CD14-positive monocyte (primary cell): ENCODE measurements around the gene EPHA2. TPM values are rescaled to one million over a fixed set of nuclear protein-coding genes. Genes with fewer than 3 reads are reported as not detected.

ENCODE experiments used
- DNase-seq, 3 donors: peaks; one replicate each; pipeline ENCODE4 v3.0.0-alpha.2; 2011 to 2022
- H2AFZ ChIP-seq: 2 replicates; pipeline ENCODE4 v1.6.0; 2012; ENCODE audit warnings: mild to moderate bottlenecking, low read depth, low read length, inconsistent platforms; ENCODE audit not compliant: insufficient read depth, poor library complexity, severe bottlenecking
- H3K27ac ChIP-seq, 2 donors: 1 replicate in 1 of 2; 2 replicates in 1 of 2; pipeline ENCODE4 v1.5.1; 2012 to 2013; ENCODE audit warnings: low read length in 2 of 2, control low read depth in 1 of 2, inconsistent platforms in 1 of 2, low read depth in 1 of 2, mild to moderate bottlenecking in 1 of 2
- H3K27me3 ChIP-seq, 2 donors: one replicate each; pipeline versions ENCODE4 v1.6.0 to v1.6.1; 2011 to 2013; ENCODE audit warnings: low read length in 2 of 2; ENCODE audit not compliant: control insufficient read depth in 2 of 2, insufficient read depth in 2 of 2
- H3K36me3 ChIP-seq, 2 donors: replicated peaks in 1 of 2; 1 replicate in 1 of 2; 2 replicates in 1 of 2; pipeline versions ENCODE4 v1.5.1 to v1.6.1; 2012 to 2013; ENCODE audit warnings: low read length in 2 of 2, control low read depth in 1 of 2, inconsistent platforms in 1 of 2, mild to moderate bottlenecking in 1 of 2; ENCODE audit not compliant: insufficient read depth in 2 of 2, control insufficient read depth in 1 of 2
- H3K4me1 ChIP-seq, 2 donors: 1 replicate in 1 of 2; 2 replicates in 1 of 2; pipeline versions ENCODE4 v1.5.1 to v1.6.1; 2012 to 2013; ENCODE audit warnings: low read length in 2 of 2, control low read depth in 1 of 2, inconsistent platforms in 1 of 2, mild to moderate bottlenecking in 1 of 2, moderate library complexity in 1 of 2; ENCODE audit not compliant: insufficient read depth in 2 of 2, control insufficient read depth in 1 of 2
- H3K4me2 ChIP-seq: replicated peaks from 2 replicates; pipeline ENCODE3; 2012; ENCODE audit warnings: low read length, moderate library complexity, mild to moderate bottlenecking; ENCODE audit not compliant: poor library complexity, severe bottlenecking; ENCODE audit errors: extremely low read depth
- H3K4me3 ChIP-seq, 3 experiments: fragments of 200-600 bp in 1 of 3; sonication (generic) in 1 of 3; replicated peaks in 1 of 3; 1 replicate in 2 of 3; 2 replicates in 1 of 3; pipeline ENCODE4 v1.5.1; 2011 to 2013; ENCODE audit warnings: low read length in 3 of 3, mild to moderate bottlenecking in 3 of 3, control low read depth in 2 of 3, low read depth in 2 of 3, inconsistent platforms in 1 of 3, moderate library complexity in 1 of 3
- H3K79me2 ChIP-seq: 2 replicates; pipeline ENCODE4 v1.6.0; 2012; ENCODE audit warnings: mild to moderate bottlenecking, control low read depth, inconsistent platforms, low read length, moderate library complexity; ENCODE audit not compliant: insufficient read depth
- H3K9ac ChIP-seq: 2 replicates; pipeline ENCODE4 v1.6.0; 2017; ENCODE audit warnings: low read length, mild to moderate bottlenecking; ENCODE audit not compliant: insufficient read depth, poor library complexity, severe bottlenecking
- H3K9me3 ChIP-seq, 2 donors: replicated peaks in 1 of 2; 1 replicate in 1 of 2; 2 replicates in 1 of 2; pipeline versions ENCODE4 v1.5.1 to v1.6.1; 2012 to 2013; ENCODE audit warnings: low read length in 2 of 2, control low read depth in 1 of 2; ENCODE audit not compliant: control insufficient read depth in 1 of 2, insufficient read depth in 1 of 2
- H4K20me1 ChIP-seq: 2 replicates; pipeline ENCODE4 v1.6.0; 2012; ENCODE audit warnings: mild to moderate bottlenecking, low read length, control low read depth, moderate library complexity; ENCODE audit not compliant: insufficient read depth
- H3K27ac Mint-ChIP-seq, 7 donors: one replicate each; pipeline ENCODE4 v1.8.0; 2020; ENCODE audit warnings: mild to moderate bottlenecking in 7 of 7, mixed read lengths in 7 of 7, moderate library complexity in 6 of 7, inconsistent platforms in 2 of 7
- H3K27me3 Mint-ChIP-seq, 3 donors: one replicate each; pipeline ENCODE4 v1.8.0; 2021 to 2022; ENCODE audit warnings: low read depth in 3 of 3, mild to moderate bottlenecking in 3 of 3, mixed read lengths in 3 of 3, moderate library complexity in 3 of 3, inconsistent platforms in 1 of 3
- H3K36me3 Mint-ChIP-seq, 2 donors: one replicate each; pipeline ENCODE4 v1.8.0; 2020; ENCODE audit warnings: mixed read lengths in 2 of 2, inconsistent platforms in 1 of 2, mild to moderate bottlenecking in 1 of 2
- H3K4me1 Mint-ChIP-seq: one replicate; pipeline ENCODE4 v1.8.0; 2020; ENCODE audit warnings: mild to moderate bottlenecking, mixed read lengths
- H3K4me3 Mint-ChIP-seq, 2 donors: one replicate each; pipeline ENCODE4 v1.8.0; 2020; ENCODE audit warnings: mild to moderate bottlenecking in 2 of 2, mixed read lengths in 2 of 2, moderate library complexity in 1 of 2
- H3K9me3 Mint-ChIP-seq, 7 donors: one replicate each; pipeline ENCODE4 v1.8.0; 2020 to 2022; ENCODE audit warnings: mixed read lengths in 7 of 7, mild to moderate bottlenecking in 6 of 7, moderate library complexity in 6 of 7, inconsistent platforms in 2 of 7
- WGBS: methylation state at CpG from one replicate; pipeline ENCODE4 v1.1.5; 2013; ENCODE audit warnings: missing lambda C conversion rate; ENCODE audit not compliant: insufficient coverage; 5-methylcytosine and 5-hydroxymethylcytosine counted together
- intact Hi-C, 2 donors: fragments of 100-400 bp; cut with micrococcal nuclease; formaldehyde crosslinking; loops; one replicate each; pipeline versions ENCODE4 v1.15.0 to v1.15.1; 2023
- polyA plus RNA-seq, 3 donors: library from polyadenylated mRNA; depleted of rRNA in 1 of 3; unstranded in 2 of 3; stranded (reverse) in 1 of 3; fragments of 300-500 nt in 2 of 3; fragments of >200 nt in 1 of 3; fragmentation: Illumina TruSeq in 2 of 3; gene quantifications; 1 replicate in 2 of 3; 2 replicates in 1 of 3; pipeline ENCODE4 v1.2.3, GENCODE V29; 2012 to 2021
- TF ChIP-seq, protein P1 (sequence below): fragments of 200-600 bp; IDR thresholded peaks from one replicate; pipeline ENCODE4 v1.8.0; 2022; ENCODE audit warnings: antibody characterized with exemption, mild to moderate bottlenecking

The EPHA2 gene
- polyA plus RNA-seq, 3 donors: 0.03 TPM; not detected in 2

DNA sequence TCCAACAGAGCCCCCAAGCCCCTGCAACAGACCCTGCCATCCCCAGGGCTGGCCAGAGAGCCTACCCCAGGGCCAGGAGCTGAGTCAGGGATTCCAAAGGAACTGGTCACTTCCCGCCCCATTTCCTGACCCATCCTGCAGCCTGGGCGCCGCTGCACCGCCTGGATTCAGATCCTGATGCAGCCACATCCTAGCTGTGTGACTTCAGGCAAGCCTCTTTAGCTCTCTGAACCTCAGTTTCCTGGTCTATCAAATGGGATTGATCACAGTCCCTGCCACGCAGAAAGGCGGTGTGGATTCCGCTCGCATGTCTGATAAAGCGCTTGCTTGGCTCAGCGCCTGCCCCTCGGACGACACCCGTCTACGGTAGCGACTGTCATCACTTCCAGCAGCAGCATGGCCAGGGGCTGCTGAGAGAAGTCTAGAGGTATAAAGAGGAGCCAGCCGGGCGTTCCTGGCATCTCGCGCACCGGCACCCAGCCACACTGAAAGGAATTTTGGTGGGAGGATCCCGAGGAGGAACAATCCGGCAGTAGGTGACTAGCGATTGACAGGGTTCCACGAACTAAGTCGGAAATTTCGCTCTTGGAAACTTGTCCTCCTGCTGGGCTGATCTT is 10.1 kb downstream of the EPHA2 start:
- Histone ChIP-seq H4K20me1 (no peaks in the 10 kb centered on the region), H3K4me1 (no peaks in the 10 kb centered on the region), H2AFZ (no peak overlapping the region), H3K27ac (no peak overlapping the region), H3K79me2 (no peaks in the 10 kb centered on the region), H3K4me2 (no peak overlapping the region), H3K4me3 (no peak overlapping the region), H3K9ac (no peak overlapping the region), H3K27me3 (no peaks in the 10 kb centered on the region), H3K36me3 (no peaks in the 10 kb centered on the region), H3K9me3 (no peaks in the 10 kb centered on the region)
- H3K4me3 Mint-ChIP-seq: no peak overlapping the region
- WGBS: 89% methylated on average over 26 of the region's 26 CpGs
- intact Hi-C loops: no loop called here
- H3K4me1 Mint-ChIP-seq: no peaks in the 10 kb centered on the region
- no peaks in the 10 kb centered on the region for H3K36me3 Mint-ChIP-seq
- H3K9me3 Mint-ChIP-seq: peaks cover 0 to 2% (median 0%) of the 10 kb centered on the region in 7 donors
- no peak for DNase-seq
- TF ChIP-seq, protein P1, sequence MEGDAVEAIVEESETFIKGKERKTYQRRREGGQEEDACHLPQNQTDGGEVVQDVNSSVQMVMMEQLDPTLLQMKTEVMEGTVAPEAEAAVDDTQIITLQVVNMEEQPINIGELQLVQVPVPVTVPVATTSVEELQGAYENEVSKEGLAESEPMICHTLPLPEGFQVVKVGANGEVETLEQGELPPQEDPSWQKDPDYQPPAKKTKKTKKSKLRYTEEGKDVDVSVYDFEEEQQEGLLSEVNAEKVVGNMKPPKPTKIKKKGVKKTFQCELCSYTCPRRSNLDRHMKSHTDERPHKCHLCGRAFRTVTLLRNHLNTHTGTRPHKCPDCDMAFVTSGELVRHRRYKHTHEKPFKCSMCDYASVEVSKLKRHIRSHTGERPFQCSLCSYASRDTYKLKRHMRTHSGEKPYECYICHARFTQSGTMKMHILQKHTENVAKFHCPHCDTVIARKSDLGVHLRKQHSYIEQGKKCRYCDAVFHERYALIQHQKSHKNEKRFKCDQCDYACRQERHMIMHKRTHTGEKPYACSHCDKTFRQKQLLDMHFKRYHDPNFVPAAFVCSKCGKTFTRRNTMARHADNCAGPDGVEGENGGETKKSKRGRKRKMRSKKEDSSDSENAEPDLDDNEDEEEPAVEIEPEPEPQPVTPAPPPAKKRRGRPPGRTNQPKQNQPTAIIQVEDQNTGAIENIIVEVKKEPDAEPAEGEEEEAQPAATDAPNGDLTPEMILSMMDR: no peak
- peaks cover 10 to 28% (median 18%) of the 10 kb centered on the region in 3 donors for H3K27me3 Mint-ChIP-seq
- no peak overlapping the region for H3K27ac Mint-ChIP-seq

DNA sequence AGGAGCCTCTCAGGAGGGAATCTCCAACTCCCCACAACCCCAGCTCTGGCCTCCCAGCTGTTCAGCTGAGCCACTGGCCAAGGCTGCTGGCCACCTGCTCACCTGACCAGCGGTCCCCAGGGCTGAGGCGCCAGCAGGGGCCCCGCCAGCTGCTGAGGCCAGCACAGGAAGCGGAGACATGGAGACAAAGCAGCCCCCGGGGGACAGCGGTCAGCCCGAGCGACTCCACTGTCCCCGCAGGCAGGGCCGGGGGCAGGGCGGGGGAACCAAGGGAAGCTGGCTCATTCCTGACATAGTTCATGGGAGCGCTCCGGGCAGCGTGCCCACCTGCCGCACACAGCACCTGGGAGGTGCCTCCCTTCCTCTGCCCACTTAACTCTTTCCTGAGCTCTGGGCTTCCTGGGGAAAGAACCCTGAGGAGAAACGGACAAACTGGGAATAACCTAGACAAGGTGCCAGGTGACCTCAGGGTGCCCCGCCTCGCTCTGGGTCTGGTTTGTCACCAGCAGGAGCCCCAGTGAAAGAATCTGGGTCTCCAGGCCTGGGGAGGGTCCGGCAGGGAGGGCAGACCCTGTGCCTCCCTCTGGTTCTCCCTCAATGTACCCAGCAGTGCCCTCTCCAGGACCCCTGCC is 10.7 kb downstream of the EPHA2 start:
- no peak for DNase-seq
- Histone ChIP-seq H3K4me2 (no peak overlapping the region), H3K4me1 (no peaks in the 10 kb centered on the region), H3K9me3 (no peaks in the 10 kb centered on the region), H2AFZ (no peak overlapping the region), H4K20me1 (no peaks in the 10 kb centered on the region), H3K27ac (no peak overlapping the region), H3K27me3 (no peaks in the 10 kb centered on the region), H3K79me2 (no peaks in the 10 kb centered on the region), H3K36me3 (no peaks in the 10 kb centered on the region), H3K4me3 (no peak overlapping the region), H3K9ac (no peak overlapping the region)
- no peak overlapping the region for H3K27ac Mint-ChIP-seq
- H3K9me3 Mint-ChIP-seq: peaks cover 0 to 2% (median 0%) of the 10 kb centered on the region in 7 donors
- H3K4me3 Mint-ChIP-seq: no peak overlapping the region
- peaks cover 10 to 25% (median 18%) of the 10 kb centered on the region in 3 donors for H3K27me3 Mint-ChIP-seq
- TF ChIP-seq, protein P1: no peak
- intact Hi-C loops: no loop called here
- no peaks in the 10 kb centered on the region for H3K36me3 Mint-ChIP-seq
- 75% methylated on average over 19 of the region's 19 CpGs for WGBS
- H3K4me1 Mint-ChIP-seq: no peaks in the 10 kb centered on the region
